ENCODE results near the gene PRR36.

DNA sequence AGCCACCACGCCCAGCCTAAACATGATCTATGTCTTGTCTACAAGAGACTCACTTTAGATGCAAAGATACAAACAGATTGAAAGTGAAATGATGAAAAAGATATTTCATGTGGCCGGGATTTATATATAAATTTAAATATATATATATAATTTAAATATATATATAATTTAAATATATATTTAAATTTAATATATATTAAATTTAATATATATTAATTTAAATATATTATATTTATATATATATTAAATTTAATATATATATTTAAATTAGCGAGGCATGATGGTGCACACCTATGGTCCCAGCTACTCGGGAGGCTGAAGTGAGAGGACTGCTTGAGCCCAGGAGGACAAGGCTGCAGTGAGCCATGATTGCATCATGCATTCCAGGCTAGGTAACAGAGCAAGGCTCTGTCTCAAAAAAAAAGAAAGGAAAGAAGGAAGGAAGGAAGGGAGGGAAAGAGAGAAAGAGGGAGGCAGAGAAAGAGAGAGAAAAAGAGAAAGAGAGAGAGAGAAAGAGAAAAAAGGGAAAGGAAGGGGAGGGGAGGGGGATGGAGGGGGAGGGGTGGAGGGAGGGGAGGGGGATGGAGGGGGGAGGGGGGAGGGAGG is 51.2 kb downstream of the PRR36 start:
- TF ChIP-seq, protein P1, sequence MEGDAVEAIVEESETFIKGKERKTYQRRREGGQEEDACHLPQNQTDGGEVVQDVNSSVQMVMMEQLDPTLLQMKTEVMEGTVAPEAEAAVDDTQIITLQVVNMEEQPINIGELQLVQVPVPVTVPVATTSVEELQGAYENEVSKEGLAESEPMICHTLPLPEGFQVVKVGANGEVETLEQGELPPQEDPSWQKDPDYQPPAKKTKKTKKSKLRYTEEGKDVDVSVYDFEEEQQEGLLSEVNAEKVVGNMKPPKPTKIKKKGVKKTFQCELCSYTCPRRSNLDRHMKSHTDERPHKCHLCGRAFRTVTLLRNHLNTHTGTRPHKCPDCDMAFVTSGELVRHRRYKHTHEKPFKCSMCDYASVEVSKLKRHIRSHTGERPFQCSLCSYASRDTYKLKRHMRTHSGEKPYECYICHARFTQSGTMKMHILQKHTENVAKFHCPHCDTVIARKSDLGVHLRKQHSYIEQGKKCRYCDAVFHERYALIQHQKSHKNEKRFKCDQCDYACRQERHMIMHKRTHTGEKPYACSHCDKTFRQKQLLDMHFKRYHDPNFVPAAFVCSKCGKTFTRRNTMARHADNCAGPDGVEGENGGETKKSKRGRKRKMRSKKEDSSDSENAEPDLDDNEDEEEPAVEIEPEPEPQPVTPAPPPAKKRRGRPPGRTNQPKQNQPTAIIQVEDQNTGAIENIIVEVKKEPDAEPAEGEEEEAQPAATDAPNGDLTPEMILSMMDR (IDR thresholded peaks at IDR 0.05) = no peak
- TF ChIP-seq POLR2A (IDR thresholded peaks at IDR 0.05) = no peak

Data from adrenal gland (tissue), 5 donors.